Hypothalamus (tissue), 51 donors: ENCODE results near the gene OSBPL5.

Source experiments
- DNase-seq, 51 donors: peaks; one replicate each; lab custom pipeline; 2025; lab: John Stamatoyannopoulos, UW

OSBPL5 gene, protein sequence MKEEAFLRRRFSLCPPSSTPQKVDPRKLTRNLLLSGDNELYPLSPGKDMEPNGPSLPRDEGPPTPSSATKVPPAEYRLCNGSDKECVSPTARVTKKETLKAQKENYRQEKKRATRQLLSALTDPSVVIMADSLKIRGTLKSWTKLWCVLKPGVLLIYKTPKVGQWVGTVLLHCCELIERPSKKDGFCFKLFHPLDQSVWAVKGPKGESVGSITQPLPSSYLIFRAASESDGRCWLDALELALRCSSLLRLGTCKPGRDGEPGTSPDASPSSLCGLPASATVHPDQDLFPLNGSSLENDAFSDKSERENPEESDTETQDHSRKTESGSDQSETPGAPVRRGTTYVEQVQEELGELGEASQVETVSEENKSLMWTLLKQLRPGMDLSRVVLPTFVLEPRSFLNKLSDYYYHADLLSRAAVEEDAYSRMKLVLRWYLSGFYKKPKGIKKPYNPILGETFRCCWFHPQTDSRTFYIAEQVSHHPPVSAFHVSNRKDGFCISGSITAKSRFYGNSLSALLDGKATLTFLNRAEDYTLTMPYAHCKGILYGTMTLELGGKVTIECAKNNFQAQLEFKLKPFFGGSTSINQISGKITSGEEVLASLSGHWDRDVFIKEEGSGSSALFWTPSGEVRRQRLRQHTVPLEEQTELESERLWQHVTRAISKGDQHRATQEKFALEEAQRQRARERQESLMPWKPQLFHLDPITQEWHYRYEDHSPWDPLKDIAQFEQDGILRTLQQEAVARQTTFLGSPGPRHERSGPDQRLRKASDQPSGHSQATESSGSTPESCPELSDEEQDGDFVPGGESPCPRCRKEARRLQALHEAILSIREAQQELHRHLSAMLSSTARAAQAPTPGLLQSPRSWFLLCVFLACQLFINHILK

DNA sequence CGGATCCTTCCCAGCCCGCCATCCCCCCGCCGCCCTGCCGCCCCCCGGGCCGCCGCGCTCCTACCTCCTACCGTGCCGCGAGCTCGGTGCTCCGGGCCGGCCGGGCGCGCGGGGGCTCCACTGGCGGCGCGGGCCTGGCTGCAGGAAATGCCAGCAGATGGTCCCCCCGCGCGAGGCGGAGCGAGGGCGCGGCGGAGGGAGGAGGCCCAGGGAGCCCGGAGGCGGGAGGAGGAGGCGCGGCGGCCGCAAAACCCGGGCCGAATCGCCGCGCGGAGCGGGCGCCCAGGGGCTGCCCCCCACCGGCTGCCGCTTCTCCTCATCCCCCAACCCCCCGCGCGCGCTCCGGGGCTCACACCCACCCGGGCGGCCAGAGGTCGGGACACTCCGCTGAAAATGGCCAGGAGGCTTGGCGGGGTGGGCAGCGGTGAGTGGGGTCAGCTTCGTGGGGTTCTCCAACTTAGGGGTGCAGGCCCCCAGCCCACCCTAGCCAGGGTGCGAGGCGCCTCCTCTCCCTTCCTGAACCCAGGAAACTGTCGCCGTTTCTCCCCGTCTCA, at the start of gene OSBPL5:
OSBPL5 (minus strand) TSS at position 159 of the 554 bp plus-strand sequence. CDS start 36,162 bp downstream, outside the sequence.
- DNase-seq = peak in 35 of 51 donors; percentile 21 to 83 (median 59)

DNA sequence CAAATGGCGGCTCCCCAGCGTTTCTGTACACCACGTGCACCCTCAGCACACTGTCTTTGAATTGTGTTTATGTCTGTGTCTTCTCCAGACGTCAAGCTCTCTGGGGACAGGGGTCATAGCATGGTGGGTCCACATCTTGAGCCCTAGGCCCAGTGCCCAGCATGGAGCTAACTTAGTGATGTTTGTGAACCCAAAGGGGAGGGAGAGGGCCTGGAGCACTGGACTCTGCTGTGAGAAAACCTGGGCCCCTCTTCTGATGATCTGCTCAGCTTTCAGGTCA, 49.2 kb upstream of the OSBPL5 start:
- DNase-seq = no peak

DNA sequence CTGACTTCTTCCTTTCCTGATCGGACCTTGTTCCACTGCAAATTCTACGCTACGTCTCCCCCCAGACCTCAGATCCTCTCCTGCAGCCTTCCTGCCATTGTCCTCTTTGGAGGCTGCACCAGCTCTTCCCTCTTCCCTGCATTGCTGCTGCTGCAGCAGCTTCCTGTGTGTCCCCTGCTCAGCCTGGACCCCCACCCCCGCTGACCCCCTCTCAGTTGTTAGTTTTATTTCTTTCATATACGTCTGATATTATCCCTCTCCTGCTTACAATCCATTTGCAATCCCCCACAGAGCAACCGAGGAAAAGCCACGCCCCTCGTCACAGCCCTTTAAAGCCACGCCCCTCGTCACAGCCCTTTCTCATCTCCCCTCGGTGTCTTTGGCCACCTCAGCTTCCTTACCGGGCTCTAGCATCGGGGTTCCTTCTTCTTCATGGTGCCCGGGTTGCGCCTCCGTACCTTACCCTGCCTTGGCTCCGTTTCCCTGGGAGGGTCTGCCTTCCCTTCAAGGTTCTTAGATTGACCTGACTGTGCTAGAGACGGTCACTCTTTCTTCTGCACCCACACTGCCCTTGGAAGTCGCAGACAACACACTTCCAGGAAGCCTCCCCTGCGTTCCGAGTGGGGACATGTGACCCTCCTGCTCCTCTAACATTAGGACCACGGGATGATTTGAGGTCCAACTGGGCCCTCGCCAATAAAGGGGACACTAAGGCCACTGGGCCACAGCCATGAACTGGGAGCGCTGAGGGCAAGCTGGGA, 48.7 kb upstream of the OSBPL5 start:
- no peak for DNase-seq

DNA sequence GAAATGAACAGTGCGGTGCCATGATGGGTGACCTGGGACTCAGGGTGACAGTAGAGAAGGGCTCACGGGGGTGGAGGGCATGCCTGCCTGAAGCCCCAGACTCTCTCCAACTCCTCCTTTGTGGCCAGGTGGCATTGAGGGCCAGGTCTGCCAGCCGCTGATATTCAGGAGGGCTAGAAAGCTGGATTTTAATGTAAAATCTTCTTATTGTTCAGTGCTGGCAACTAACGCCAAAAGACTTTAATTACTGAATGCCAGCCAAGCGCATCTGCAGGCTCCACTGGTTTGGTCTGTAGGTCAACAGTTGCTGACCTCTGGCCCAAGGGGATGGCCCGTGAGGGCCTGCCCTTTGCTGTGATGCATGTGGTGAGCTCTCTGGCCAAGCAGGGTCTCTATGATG, 43.2 kb upstream of the OSBPL5 start:
- DNase-seq = no peak

DNA sequence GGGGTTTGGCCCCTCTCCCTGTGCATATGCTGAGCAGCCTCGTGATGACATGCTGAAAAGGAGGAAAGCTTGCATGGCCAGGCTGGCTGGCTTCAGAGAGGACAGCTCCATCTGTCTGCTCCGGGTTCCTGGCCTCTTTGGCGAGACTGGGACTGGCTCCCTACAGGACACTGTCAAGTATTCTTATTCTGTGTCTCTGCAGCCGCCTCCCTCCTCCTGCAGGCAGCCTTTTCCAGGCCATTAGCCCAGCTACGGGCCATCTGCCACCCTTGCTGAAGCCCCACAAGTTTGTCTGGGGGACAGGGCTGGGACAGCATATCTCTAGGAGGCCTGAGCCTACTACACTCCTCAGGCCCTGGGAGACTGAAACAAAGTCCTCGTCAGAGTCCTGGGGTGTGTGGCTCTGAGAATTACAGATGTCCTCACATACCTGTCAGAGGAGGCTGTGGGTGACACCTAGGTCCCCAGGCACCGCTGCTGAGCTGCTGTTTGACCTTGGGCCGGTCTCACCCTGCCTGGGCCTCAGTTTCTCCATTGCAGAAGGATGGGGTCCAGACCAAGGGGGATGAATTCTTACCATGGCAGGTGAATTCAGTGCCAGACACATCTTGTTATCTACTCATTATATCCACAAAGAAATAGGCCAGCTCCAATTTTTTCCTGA, 42.5 kb upstream of the OSBPL5 start:
- no peak for DNase-seq

DNA sequence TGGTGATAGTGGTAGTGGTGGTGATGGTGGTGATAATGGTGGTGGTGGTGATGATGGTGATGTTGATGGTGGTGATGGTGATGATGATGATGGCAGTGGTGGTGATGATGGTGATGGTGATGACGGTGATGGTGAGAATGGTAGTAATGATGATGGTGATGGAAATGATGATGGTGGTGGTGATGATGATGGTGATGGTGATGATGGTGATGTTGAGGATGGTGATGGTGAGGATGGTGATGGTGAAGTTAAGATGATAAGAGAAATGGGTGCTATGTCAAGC, 41.8 kb upstream of the OSBPL5 start:
- DNase-seq = no peak

DNA sequence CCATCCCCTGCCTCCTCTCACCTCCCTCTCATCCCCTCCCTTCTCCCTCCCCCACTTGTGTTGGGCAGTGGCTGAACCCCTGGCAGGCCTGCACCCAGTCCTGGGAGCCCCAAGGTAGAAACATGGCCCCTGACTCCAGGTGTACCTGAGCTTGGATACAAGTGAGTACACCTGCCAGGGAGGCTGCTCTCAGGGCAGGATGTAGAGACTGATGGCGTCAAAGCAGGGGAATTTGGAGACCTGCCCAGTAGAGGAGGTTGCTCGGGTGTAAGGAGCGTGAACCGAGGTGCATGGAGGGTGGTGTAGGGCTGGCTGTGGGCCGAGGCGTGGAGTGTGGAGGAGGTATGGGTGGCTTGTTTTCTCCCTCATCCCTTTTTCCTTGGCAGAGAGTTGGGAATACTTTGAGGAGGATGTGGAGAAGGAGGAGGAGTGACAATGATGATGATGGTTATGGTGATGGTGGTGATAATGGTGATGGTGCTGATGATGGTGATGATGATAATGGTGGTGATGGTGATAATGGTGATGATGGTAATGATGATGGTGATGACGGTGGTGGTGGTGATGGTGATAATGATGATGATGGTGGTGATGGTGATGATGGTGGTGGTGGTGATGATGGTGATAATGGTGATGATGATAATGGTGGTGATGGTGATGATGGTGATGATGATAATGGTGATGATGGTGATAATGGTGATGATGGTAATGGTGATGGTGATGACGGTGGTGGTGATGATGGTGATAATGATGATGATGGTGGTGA, 41.2 kb upstream of the OSBPL5 start:
- no peak for DNase-seq

DNA sequence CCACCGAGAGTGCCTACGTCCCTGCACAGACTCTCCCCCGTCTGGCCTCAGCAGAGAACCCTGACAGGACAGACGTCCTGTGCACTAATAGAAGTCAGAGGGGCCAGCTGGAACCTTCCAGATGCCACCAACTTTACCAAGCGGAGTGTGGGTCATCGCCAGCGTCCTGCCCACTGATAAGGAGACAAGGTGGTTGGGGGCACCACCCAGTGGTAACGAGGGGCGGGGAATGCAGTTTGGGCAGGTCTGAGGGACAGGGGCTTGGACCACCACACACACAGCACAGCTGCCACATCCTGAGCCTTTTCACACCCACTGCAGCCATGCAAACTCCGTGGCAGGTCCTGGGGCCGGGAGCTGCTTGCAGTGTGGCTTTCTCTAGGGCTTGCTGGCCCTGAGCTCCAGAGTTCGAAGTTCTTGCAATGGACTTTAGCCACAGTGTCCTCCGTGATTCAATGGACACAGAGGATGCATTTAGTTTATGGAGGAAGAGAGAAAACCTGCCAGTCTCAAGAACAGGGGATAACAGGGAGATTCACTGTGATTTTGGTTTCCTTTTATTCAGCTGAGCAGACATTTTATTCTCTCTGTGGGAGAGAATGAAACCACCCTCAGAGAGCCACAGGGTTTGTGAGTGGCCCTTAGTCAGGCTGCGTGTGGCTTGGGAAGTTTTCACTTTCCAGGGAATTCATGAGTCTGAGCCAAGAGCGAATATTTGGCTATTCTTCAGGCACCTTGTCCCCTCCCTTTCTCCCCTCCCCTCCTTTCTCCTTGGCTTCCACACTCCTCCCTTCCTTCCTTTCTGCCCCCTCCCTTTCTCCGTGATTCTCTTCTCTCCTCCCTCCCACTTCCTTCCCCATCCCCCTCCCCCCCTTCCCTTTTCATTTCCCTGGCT, 40.4 kb upstream of the OSBPL5 start:
- no peak for DNase-seq

DNA sequence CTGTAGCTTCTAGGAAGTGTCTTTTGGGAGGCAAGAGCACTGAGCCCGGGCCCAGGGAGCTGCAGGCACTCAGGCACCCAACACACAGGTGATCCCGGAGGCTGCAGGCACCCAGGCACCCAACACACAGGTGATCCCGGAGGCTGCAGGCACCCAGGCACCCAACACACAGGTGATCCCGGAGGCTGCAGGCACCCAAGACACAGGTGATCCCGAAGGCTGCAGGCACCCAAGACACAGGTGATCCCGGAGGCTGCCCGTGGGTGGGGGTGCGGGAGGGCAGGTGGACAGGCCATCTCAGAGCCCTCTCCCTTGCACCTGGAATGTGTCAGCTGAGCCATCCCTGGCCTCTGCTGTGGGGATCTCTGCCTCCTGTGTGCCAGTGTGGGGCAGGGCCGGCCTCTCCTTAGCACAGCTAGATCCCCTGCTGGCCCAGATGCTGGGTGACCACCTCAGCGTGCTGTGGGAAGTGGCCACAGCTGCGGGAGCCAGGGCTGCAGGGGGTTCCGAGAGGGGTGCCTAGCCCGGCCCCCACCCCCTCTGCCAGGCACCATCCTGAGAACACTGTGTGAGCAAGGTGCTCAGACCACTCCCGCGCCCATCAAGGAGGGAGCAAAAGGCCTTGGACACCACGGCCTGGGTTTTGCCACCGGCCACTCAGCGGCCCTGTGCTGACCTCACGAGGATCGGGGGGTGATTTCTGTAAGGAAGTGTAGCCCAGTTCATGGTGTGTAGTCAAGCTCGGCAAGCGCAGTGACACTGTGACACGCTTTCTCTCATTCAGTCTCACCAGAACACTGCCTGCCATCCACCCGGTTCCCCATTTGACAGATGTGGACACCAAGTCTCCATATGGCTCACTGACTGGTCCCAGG, 39.3 kb upstream of the OSBPL5 start:
- DNase-seq = no peak

DNA sequence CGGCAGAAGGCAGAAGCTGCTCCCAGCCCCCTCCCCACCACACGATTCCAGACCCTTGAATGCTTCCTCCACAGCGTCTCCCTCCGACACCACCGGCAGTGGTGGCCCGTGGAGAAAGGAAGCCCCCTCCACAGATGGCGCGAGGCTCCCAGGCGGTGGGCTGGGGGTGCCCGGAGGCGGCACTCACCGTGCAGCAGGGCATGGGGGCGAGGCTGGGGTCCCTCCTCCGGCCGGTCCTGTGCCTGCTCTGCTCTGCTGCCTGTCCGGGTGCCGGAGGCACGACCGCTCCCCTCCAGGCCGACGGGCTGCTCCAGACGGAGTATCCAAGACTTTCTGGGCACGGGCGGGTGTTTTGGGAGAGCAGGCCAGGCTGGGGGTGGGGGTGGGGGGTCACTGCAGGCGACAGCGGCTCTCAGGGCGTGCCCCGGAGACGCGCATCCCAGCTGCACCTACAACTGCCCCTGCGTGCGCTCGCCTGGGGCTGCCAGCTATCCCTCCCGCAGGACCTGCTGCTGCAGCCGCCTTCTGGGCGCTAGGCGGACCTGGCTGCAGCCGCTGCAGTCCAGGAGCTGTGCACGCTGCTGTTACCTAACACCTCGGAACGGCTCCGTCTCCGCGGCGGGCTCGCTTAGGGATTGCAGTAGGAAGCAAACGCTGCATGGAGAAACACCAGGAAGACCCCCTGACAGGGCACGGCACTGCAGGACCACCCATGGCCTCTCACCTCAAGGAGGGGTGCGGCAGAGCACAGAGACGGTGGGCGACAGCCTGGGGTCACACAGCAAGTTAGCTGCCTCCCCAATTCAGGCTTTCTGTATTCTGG, 38.3 kb upstream of the OSBPL5 start:
- no peak for DNase-seq

DNA sequence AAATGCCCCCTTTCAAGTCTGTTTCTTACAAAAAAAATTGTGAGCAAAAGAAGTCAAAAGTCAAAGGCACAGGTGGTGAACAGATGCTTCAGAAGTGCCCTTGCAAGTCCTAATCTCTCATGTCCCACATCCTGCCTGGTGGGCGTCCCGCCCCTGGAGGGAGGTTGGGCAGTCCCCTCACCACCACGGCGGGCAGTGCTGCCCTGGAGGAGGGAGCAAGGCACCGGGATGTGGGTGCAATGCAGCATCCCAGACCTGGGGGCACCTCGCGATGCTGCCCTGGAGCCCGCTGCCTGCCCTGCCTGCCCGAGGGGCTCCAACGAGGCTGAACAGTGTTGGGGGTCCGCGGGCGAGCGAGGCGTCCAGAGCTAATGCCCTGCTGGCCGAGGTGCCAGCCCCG, 37.6 kb upstream of the OSBPL5 start:
- no peak for DNase-seq

DNA sequence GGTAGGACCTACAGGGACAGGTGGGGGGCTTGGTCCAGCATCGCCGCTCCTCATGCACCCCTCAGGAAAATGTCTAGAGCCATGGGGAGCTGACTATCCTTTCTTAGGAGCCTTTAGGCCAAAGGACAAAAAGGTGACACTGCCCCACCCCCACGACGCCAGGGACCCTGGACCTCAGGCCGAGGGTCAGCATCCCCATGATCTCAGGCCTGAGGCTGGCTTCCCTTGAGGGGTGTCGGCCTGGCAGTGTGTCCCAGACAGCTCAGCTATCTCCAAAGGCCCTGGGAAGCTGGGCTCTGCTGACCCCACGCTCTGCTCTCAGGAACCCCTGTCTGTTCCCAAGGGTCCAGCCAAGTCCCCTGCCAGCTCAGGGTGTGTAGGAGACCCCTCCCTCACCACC, 37.2 kb upstream of the OSBPL5 start:
- no peak for DNase-seq

DNA sequence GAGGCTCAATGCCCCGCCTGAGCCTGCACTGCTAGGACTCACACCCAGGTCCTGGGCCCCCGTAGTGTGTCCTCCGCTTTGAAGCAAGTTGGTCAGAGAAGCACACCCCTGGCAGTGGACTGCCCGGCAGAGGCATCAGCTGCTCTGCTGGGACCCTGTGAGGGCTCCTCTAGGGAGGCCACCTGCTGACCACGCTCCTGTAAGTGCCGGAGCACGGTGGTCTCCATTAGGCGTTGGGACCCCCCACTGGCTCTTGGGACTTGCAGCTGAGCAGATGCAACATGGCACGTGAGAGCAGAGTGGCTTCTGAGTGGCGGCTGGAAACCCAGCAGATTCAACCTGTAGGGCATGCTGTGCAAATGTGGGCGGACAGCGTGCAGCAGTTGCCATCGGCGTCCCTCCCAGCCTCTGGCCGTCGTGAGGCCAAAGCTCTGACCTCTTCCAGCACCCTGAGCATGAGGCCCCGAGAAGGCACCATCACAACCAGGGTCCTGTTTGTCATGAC, 36.6 kb upstream of the OSBPL5 start:
- no peak for DNase-seq

DNA sequence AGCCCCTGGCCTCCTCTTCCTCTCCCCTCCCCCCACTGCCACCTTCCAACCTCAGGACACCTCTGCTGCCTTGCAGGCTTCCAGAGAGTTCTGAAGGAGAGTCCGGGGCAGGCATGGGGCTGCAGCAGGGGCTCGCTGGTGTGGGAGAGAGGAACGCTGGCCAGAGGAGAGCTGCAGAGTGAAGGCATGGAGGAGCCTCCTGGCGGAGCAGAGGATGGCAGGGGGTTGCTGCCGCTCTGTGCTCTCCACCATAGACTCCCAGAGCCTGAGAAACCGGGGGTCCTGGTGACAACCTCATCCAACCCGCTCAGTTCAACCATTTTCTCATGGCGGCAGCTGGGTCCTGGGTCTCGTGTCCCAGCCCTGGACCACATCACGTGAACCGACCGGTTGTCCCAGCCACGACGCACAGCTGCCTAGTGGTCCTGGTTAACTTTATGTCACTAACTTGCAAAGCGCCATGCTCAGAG, 36.0 kb upstream of the OSBPL5 start:
- no peak for DNase-seq

DNA sequence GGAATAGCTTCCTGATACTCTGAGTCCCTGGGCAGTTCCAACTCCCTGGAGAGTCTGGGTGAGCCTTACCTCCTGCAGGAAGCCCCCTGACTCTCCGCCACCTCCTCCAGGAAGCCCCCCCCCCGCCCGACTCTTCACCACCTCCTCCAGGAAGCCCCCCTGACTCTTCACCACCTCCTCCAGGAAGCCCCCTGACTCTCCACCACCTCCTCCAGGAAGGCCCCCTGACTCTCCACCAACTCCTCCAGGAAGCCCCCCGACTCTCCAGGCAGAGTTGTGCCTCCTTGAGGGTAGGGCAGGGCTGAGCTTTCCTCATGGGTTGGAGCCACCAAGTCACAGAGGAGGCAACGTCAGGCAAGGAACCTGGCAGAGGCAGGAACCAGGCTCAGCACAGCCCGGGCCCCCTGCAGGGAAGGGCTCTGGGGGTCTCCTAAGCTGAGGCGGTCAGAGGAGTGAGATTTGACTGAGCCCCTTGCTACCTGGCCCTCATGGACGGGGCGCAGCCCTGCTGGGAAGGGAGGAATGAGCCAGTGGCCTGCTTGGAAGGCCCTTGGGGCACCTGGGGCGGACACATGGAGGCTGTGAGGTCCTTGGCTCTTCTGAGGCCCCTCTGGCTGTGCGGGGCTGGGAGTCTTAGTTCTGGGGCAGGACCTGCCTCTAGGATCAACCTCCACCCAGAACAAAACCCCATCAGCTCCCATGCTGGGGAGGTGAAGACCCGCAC, 35.4 kb upstream of the OSBPL5 start:
- no peak for DNase-seq
